GM23338 (cell line): ENCODE results near the gene DNAJC10. TPM values are rescaled to one million over a fixed set of nuclear protein-coding genes. Genes with fewer than 3 reads are reported as not detected.
"Not testable (repeated sequence)": the region's sequence is repeated elsewhere in the genome, so short reads cannot be mapped to it uniquely, and the experiment has no call there.

Experiments
- ATAC-seq: fragments of 200-7000 bp; cut with Tn5 transposase; 3 replicates; pipeline ENCODE4 v1.9.1; 2020
- DNase-seq: peaks from one replicate; pipeline ENCODE4 v3.0.0-alpha.2; 2015; ENCODE audit warnings: low spot score
- H2AFZ ChIP-seq: fragments of 200-600 bp; sonication (generic); 2 replicates; pipeline ENCODE4 v1.8.0; 2016; ENCODE audit warnings: antibody characterized with exemption, mild to moderate bottlenecking, moderate library complexity
- H3F3A ChIP-seq: fragments of 200-600 bp; sonication (generic); replicated peaks from 2 replicates; pipeline ENCODE4 v1.8.0; 2017; ENCODE audit warnings: antibody characterized with exemption, mixed run types, low read depth
- H3K27ac ChIP-seq: fragments of 200-600 bp; sonication (generic); 2 replicates; pipeline ENCODE4 v1.6.1; 2016; ENCODE audit warnings: low read depth
- H3K27me3 ChIP-seq: fragments of 200-600 bp; sonication (generic); 2 replicates; pipeline ENCODE4 v1.8.0; 2016; ENCODE audit warnings: mild to moderate bottlenecking, mixed run types, moderate library complexity; ENCODE audit not compliant: insufficient read depth
- H3K36me3 ChIP-seq: fragments of 200-600 bp; sonication (generic); 2 replicates; pipeline ENCODE4 v1.8.0; 2016; ENCODE audit warnings: mild to moderate bottlenecking; ENCODE audit not compliant: insufficient read depth
- H3K4me1 ChIP-seq: fragments of 200-600 bp; sonication (generic); 2 replicates; pipeline ENCODE4 v1.8.0; 2016; ENCODE audit warnings: mild to moderate bottlenecking, moderate library complexity; ENCODE audit not compliant: insufficient read depth
- H3K4me2 ChIP-seq: fragments of 200-600 bp; sonication (generic); 2 replicates; pipeline ENCODE4 v1.7.1; 2017; ENCODE audit warnings: mixed run types
- H3K4me3 ChIP-seq: fragments of 200-600 bp; sonication (generic); 2 replicates; pipeline ENCODE4 v1.6.1; 2016; ENCODE audit warnings: mixed run types
- H3K79me2 ChIP-seq: fragments of 200-600 bp; sonication (generic); replicated peaks from 2 replicates; pipeline ENCODE4 v1.8.0; 2017; ENCODE audit warnings: mild to moderate bottlenecking; ENCODE audit not compliant: insufficient read depth
- H3K9me2 ChIP-seq: fragments of 200-600 bp; sonication (generic); 2 replicates; pipeline ENCODE4 v1.8.0; 2017; ENCODE audit not compliant: insufficient read depth
- H4K20me1 ChIP-seq: fragments of 200-600 bp; sonication (generic); replicated peaks from 2 replicates; pipeline ENCODE4 v1.8.0; 2017; ENCODE audit warnings: mild to moderate bottlenecking; ENCODE audit not compliant: insufficient read depth
- H3K27ac Mint-ChIP-seq: 2 replicates; pipeline ENCODE4 v1.8.0; 2020; ENCODE audit warnings: inconsistent platforms, mild to moderate bottlenecking, moderate library complexity, mixed read lengths
- H3K27me3 Mint-ChIP-seq: 3 replicates; pipeline ENCODE4 v1.8.0; 2022; ENCODE audit warnings: low read depth, mild to moderate bottlenecking, moderate library complexity, mixed read lengths, inconsistent platforms; ENCODE audit not compliant: insufficient read depth, poor library complexity
- H3K36me3 Mint-ChIP-seq: 3 replicates; pipeline ENCODE4 v1.8.0; 2021; ENCODE audit warnings: low read depth, mild to moderate bottlenecking, inconsistent platforms, moderate library complexity, mixed read lengths
- H3K4me1 Mint-ChIP-seq: 3 replicates; pipeline ENCODE4 v1.8.0; 2020; ENCODE audit warnings: mild to moderate bottlenecking, inconsistent platforms, mixed read lengths
- H3K4me3 Mint-ChIP-seq: 3 replicates; pipeline ENCODE4 v1.8.0; 2021; ENCODE audit warnings: moderate library complexity, mild to moderate bottlenecking, inconsistent platforms, mixed read lengths
- H3K9me3 Mint-ChIP-seq: 3 replicates; pipeline ENCODE4 v1.8.0; 2020; ENCODE audit warnings: moderate library complexity, mild to moderate bottlenecking, inconsistent platforms, mixed read lengths
- EZH2 ChIP-seq: fragments of 200-600 bp; sonication (generic); IDR thresholded peaks from one replicate; pipeline ENCODE4 v1.8.0; 2017; ENCODE audit warnings: antibody characterized with exemption, mild to moderate bottlenecking, low read depth; ENCODE audit not compliant: unreplicated experiment
- EZH2phosphoT487 ChIP-seq: fragments of 200-600 bp; sonication (generic); IDR thresholded peaks from one replicate; pipeline ENCODE4 v1.8.1; 2018; ENCODE audit warnings: antibody characterized with exemption; ENCODE audit not compliant: unreplicated experiment
- JUNB ChIP-seq: IDR thresholded peaks from one replicate; pipeline ENCODE4 v1.6.1; 2016; ENCODE audit warnings: antibody characterized with exemption; ENCODE audit not compliant: unreplicated experiment
- POLR2AphosphoS5 ChIP-seq: IDR thresholded peaks from 2 replicates; pipeline ENCODE4 v1.6.1; 2016; ENCODE audit warnings: antibody characterized with exemption, low read depth
- REST ChIP-seq: IDR thresholded peaks from one replicate; pipeline ENCODE4 v1.6.1; 2018; ENCODE audit warnings: antibody characterized with exemption; ENCODE audit not compliant: unreplicated experiment
- STAT1 ChIP-seq: IDR thresholded peaks from one replicate; pipeline ENCODE4 v1.6.1; 2016; ENCODE audit warnings: antibody characterized with exemption; ENCODE audit not compliant: unreplicated experiment
- polyA plus RNA-seq: library from polyadenylated mRNA; unstranded; fragments of >200 nt; fragmentation: Nextera tagmentation; extraction: Ambion mirVana; gene quantifications from 2 replicates; pipeline ENCODE4 v1.2.1, GENCODE V29; 2016
- total RNA-seq: library from RNA; depleted of rRNA; stranded (reverse); fragments of >200 nt; shearing (Covaris generic); gene quantifications from 2 replicates; pipeline ENCODE4 v1.2.3, GENCODE V29; 2014
- TF ChIP-seq, protein P1 (sequence below): IDR thresholded peaks from 2 replicates; pipeline ENCODE4 v1.6.1; 2016; ENCODE audit warnings: antibody characterized with exemption

The DNAJC10 gene
- total and polyA plus RNA-seq, 2 experiments from 2014 or later, result 41.9 to 83.1 TPM

DNA sequence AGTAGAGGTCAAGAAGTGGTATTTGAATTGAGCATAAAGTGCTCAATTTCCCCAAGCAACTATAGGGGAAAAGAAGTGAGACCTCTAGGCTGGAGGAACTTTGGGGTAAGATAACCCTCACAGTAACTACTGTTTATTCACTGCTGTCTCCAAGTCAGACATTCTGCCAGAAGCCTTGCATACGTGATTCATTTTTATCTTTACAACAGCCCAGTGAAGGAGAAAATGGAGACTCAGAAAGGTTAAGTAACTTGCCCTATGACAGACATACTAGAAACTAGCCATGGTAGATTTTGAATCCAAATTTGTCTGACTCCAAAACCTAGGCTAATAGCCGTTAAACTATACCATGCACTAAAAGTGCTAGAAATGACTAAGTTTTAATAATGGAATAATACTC lies 28.4 kb downstream of the DNAJC10 start:
- H3K4me2 ChIP-seq, result no peak overlapping the region
- DNase-seq, result no peak
- no peaks in the 10 kb centered on the region for H3K79me2 ChIP-seq
- H3K4me1 ChIP-seq, result no peaks in the 10 kb centered on the region
- H2AFZ ChIP-seq, result no peak overlapping the region
- Mint-ChIP-seq H3K27me3 (peaks cover 1% of the 10 kb centered on the region), H3K4me1 (no peaks in the 10 kb centered on the region), H3K4me3 (no peak overlapping the region), H3K36me3 (peaks cover 59% of the 10 kb centered on the region), H3K9me3 (peaks cover 7% of the 10 kb centered on the region; the same call in 2 of the 3 replicates), H3K27ac (no peak overlapping the region)
- no peak for TF ChIP-seq POLR2AphosphoS5
- TF ChIP-seq JUNB, result no peak
- TF ChIP-seq STAT1, result no peak
- TF ChIP-seq, protein P1, sequence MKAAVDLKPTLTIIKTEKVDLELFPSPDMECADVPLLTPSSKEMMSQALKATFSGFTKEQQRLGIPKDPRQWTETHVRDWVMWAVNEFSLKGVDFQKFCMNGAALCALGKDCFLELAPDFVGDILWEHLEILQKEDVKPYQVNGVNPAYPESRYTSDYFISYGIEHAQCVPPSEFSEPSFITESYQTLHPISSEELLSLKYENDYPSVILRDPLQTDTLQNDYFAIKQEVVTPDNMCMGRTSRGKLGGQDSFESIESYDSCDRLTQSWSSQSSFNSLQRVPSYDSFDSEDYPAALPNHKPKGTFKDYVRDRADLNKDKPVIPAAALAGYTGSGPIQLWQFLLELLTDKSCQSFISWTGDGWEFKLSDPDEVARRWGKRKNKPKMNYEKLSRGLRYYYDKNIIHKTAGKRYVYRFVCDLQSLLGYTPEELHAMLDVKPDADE, result no peak
- H3K4me3 ChIP-seq, result no peak overlapping the region
- H3F3A ChIP-seq, result no peaks in the 10 kb centered on the region
- H3K9me2 ChIP-seq, result no peaks in the 10 kb centered on the region
- no peaks in the 10 kb centered on the region for H4K20me1 ChIP-seq
- no peak for ATAC-seq
- peaks cover 42% of the 10 kb centered on the region for H3K36me3 ChIP-seq
- H3K27me3 ChIP-seq, result no peaks in the 10 kb centered on the region
- no peak overlapping the region for H3K27ac ChIP-seq

DNA sequence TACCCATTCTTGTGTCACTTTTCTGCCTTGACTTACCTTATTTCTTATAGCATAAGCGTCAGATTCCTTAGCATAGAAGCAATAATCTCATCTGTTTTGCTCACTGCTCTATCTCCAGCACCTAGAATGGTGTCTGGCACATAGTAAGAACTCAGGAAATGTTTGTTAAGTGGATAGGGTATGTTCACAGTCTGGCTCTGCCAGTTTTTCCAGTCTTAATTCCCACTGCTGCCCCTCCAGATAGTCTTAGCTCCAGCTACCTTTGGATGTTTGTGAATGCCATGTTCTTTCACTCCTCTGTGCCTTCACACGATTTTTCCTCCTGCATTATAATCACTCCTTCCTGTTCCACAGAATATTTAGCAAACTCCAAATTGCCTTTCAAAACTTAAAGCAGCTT lies 29.0 kb downstream of the DNAJC10 start:
- no peak overlapping the region for H3K4me3 ChIP-seq
- no peaks in the 10 kb centered on the region for H3K27me3 ChIP-seq
- ATAC-seq, result no peak
- H3K36me3 ChIP-seq, result peaks cover 42% of the 10 kb centered on the region
- H3K36me3 Mint-ChIP-seq, result peaks cover 60% of the 10 kb centered on the region
- H2AFZ ChIP-seq, result no peak overlapping the region
- no peaks in the 10 kb centered on the region; the same call in 1 of the 2 replicates for H4K20me1 ChIP-seq
- H3K4me1 ChIP-seq, result no peaks in the 10 kb centered on the region
- H3K27ac Mint-ChIP-seq, result no peak overlapping the region
- DNase-seq, result no peak
- H3K9me3 Mint-ChIP-seq, result peaks cover 7% of the 10 kb centered on the region; the same call in 2 of the 3 replicates
- H3K27ac ChIP-seq, result no peak overlapping the region
- no peak for TF ChIP-seq EZH2phosphoT487
- TF ChIP-seq POLR2AphosphoS5, result no peak
- 0 out of 2 replicates have a peak, but pooled peaks cover 5% of the 10 kb centered on the region for H3K79me2 ChIP-seq
- H3K4me2 ChIP-seq, result no peak overlapping the region
- peaks cover 1% of the 10 kb centered on the region for H3K27me3 Mint-ChIP-seq
- no peaks in the 10 kb centered on the region for H3F3A ChIP-seq
- no peak overlapping the region for H3K4me3 Mint-ChIP-seq
- H3K4me1 Mint-ChIP-seq, result no peaks in the 10 kb centered on the region
- H3K9me2 ChIP-seq, result no peaks in the 10 kb centered on the region

DNA sequence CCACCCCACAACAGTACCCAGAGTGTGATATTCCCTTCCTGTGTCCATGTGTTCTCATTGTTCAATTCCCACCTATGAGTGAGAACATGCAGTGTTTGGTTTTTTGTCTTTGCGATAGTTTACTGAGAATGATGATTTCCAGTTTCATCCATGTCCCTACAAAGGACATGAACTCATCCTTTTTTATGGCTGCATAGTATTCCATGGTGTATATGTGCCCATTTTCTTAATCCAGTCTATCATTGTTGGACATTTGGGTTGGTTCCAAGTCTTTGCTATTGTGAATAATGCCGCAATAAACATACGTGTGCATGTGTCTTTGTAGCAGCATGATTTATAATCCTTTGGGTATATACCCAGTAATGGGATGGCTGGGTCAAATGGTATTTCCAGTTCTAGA lies 29.8 kb downstream of the DNAJC10 start:
- not testable (repeated sequence) for H3K79me2 ChIP-seq, H3K4me3 ChIP-seq, H3K4me1 ChIP-seq, H3K4me2 ChIP-seq, H3K9me2 ChIP-seq, ATAC-seq, H3K27ac Mint-ChIP-seq, H3K27ac ChIP-seq, H3K27me3 ChIP-seq, H3K4me3 Mint-ChIP-seq, H3K27me3 Mint-ChIP-seq, H4K20me1 ChIP-seq, DNase-seq, H3K4me1 Mint-ChIP-seq, H3F3A ChIP-seq, H2AFZ ChIP-seq, H3K9me3 Mint-ChIP-seq
- H3K36me3 Mint-ChIP-seq, result peaks cover 65% of the 10 kb centered on the region
- H3K36me3 ChIP-seq, result peaks cover 37% of the 10 kb centered on the region

DNA sequence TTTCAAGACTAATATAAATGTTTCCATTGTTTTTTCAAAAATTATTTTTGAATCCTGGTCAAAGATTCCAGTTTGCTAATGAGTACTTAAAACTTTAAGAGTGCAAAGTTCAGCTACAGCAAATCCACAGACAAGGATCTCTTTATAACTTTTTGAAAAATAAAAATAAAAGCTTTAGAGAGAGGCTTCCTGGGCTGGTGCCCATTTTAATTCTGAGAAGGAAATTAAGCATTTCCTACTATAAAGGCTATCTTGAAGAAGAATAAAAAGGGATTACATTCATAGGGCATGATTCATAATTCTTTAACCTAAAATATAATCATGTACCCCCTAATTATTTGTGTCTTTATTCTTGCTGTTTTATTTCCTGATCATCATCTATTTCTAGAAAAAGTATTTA lies 38.2 kb downstream of the DNAJC10 start:
- Histone ChIP-seq H3K27ac (no peak overlapping the region), H3K27me3 (no peaks in the 10 kb centered on the region), H2AFZ (no peak overlapping the region), H3K36me3 (peaks cover 43% of the 10 kb centered on the region), H3K4me3 (no peak overlapping the region), H3K4me1 (no peaks in the 10 kb centered on the region), H3F3A (no peaks in the 10 kb centered on the region), H3K79me2 (0 out of 2 replicates have a peak, but pooled peaks cover 9% of the 10 kb centered on the region), H3K9me2 (no peaks in the 10 kb centered on the region), H4K20me1 (no peaks in the 10 kb centered on the region; the same call in 1 of the 2 replicates), H3K4me2 (no peak overlapping the region)
- H3K4me1 Mint-ChIP-seq, result no peaks in the 10 kb centered on the region
- H3K9me3 Mint-ChIP-seq, result no peaks in the 10 kb centered on the region
- no peaks in the 10 kb centered on the region for H3K27me3 Mint-ChIP-seq
- ATAC-seq (no peak), DNase-seq (no peak)
- no peak overlapping the region for H3K4me3 Mint-ChIP-seq
- peaks cover 55% of the 10 kb centered on the region for H3K36me3 Mint-ChIP-seq
- no peak overlapping the region for H3K27ac Mint-ChIP-seq
- no peak for TF ChIP-seq REST
- no peak for TF ChIP-seq EZH2
- TF ChIP-seq JUNB, result no peak
